ENCODE measurements around the gene WRAP73. TPM values are rescaled to one million over a fixed set of nuclear protein-coding genes. Genes with fewer than 3 reads are reported as not detected.
"Not testable (repeated sequence)": the region's sequence is repeated elsewhere in the genome, so short reads cannot be mapped to it uniquely, and the experiment has no call there.

Gene WRAP73
- polyA plus RNA-seq, 4 donors, result 17.4 to 27.7 (median 20.3) TPM

GRCh38 chr1:3601743-3602142 is 48.2 kb downstream of the WRAP73 start:
- DNase-seq (ENCODE audit: low read depth in 4 of 4, low spot score in 2 of 4), result no peak

- DNase-seq (ENCODE audit: low read depth in 4 of 4, low spot score in 2 of 4), result no peak
These were observed 49.5 kb downstream of the WRAP73 start for GRCh38 chr1:3600354-3600753.

DNA sequence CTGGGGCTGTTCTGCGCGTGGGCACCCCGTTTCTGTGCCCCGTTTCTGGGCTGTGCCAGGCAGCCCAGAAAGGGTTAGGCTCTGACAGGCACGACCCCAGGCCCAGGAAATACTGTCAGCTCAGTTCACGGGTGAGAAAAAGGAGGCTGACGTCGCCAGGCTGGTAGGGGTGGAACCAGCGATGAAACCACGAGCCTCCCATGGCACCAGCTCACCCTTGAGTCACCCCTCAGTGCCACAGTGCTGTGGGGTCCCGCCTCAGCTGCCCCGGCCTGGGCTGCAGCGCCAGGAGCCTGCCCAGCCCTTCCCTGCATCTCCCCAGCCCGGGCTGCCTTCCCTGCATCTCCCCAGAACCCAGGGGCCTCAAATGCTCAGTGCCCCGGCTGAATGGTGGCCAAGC is 50.1 kb downstream of the WRAP73 start:
- no peak for DNase-seq (ENCODE audit: low read depth in 4 of 4, low spot score in 2 of 4)

DNA sequence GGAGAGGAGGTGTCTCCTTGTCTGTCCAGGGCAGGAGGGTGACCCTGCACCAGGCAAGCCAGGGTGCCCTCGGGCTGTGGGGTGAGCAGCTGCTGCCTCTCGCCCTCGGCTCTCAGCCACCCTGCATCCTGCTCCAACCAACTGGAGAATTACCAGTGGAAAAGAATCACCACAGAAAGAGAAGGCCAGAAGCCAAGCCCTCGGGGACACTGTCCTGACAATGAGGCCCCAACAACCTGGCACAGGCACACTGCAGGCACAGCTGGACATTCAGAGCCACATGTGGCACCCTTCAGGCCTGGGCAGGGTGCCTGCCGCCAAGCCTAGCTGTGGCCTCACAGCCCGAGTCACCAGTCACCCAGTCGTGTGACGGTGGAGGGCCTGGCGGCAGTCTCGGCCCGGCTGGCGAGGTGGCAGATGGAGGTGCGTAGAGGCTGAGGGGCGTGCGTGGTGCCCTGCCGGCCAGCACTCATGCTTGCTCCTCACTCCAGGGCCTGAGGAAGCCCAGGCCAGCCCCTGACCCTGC is 50.6 kb downstream of the WRAP73 start:
- DNase-seq (ENCODE audit: low read depth in 4 of 4, low spot score in 2 of 4), result no peak

DNA sequence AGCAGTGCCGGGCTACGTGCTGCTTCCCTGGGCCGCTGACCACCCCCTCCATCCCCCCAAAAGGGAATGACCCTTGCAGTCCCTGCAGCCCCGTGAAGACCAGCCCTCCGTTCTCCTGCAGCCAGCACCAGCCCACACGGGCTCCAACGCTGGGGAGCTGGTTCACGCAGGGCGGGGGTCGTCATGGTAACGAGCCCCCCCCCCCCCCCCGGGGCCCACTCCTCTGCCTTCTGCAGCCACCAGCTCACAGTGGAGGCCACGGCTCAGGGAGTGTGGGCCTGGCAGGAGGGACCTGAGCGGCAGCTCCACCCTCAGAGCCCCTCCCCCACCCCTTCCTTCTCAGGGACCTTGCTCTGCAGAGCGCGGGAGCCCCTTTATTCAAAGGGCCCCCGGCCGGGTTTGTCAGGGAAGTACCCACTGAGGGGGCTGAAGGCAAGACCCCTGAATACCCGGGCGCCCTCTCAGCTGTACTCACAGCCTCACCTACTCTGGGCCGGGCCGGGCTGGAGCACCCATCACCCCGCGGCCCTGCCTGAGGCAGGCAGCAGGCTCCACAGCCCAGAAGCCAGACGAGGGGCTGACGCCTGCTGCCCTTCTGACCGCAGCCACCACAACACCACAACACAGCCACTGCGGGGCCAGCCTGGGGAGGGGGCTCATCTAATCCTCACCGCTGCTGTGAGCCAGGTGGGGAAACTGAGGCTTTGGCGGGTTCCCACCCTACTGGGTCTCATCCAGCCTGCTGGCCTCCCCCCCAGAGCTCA is 51.2 kb downstream of the WRAP73 start:
- no peak for DNase-seq (ENCODE audit: low read depth in 4 of 4, low spot score in 2 of 4)

GRCh38 chr1:3598051-3598491 is 51.8 kb downstream of the WRAP73 start:
- DNase-seq (ENCODE audit: low read depth in 4 of 4, low spot score in 2 of 4), result no peak

DNA sequence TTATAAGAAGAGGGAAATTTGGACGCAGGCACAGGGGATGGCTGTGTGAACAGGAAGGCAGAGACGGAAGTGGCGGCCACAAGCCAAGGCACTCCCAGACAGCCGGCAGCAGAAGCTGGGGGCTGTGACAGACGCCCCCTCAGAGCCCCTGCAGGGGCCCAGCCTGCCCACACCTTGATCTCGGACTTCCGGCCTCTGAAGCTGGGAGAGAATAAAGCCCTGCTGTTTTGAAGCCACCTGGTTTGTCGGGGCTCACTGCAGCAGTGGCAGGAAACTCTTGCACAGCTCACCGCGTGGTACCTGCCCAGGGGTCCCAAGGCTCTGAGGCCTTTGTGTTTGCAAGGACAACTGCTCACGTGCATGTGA is 52.3 kb downstream of the WRAP73 start:
- no peak for DNase-seq (ENCODE audit: low read depth in 4 of 4, low spot score in 2 of 4)

DNA sequence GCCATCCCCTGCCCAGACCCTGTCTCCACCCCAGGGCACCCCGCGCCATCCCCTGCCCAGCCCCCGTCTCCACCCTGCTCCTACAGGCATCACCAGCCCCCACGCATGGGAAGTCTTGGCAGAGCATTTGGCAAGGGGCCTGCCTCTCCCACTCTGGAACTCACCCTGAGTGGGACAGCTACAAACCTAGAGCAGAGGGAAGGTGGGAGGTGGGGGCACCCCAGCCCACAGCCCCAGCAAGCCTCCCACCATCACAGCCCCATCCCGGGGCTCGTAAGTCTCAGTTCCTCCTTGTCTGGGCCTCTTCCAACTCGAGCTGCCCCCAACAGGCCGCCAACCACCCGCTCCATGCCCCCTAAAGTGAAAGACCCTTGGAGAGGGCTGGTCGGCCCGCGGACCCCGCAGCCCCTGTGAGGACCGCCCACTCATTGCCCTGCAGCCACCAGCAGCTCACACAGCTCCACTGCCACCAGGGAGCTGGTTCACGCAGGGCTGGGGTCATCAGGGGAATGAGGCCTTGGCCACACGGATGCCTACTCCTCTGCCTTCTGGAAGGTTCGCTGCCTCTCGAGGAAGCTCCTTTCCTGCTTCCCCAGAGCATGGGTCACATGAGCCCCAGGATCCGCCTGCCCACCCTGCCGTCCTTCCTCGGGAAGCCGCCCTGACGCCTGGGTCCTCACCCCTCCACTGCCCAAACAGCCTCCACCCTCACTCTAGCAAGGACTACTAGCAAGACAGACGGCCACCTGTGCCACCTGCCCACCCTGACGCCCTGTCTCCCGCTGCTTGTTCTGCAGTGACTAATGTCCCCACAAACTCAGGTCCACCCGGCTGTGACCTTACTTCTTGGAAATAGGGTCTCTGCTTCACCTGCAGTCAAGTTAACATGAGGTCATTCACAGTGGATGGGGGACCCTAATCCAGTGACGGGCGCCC is 53.0 kb downstream of the WRAP73 start:
- DNase-seq (ENCODE audit: low read depth in 4 of 4, low spot score in 2 of 4), result no peak

GRCh38 chr1:3595949-3596348 is 54.0 kb downstream of the WRAP73 start:
- DNase-seq (ENCODE audit: low read depth in 4 of 4, low spot score in 2 of 4), result no peak

GRCh38 chr1:3594706-3595377 is 55.1 kb downstream of the WRAP73 start:
- DNase-seq (ENCODE audit: low read depth in 4 of 4, low spot score in 2 of 4), result no peak

DNA sequence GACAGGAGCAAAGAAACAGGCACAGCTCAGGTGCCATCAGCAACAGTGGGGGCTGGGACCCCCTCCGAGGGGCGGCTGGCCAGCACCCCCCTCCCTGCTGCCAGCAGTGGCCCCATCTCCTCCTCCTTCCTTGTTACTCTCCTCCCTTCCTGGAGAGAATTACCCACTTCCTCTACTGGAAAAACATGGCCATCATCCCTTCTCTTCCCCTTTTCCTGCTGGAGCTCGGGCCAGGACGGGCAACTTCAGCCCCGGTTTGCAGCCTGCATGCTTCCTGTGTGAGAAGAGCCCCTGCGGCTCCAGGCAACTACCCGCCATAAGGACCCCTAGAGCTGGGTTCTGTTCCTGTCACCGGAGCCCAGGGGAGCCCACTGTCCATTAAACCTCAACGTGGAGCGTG is 56.2 kb downstream of the WRAP73 start:
- no peak for DNase-seq (ENCODE audit: low read depth in 4 of 4, low spot score in 2 of 4)

GRCh38 chr1:3593334-3593733 is 56.6 kb downstream of the WRAP73 start:
- no peak for DNase-seq (ENCODE audit: low read depth in 4 of 4, low spot score in 2 of 4)

DNA sequence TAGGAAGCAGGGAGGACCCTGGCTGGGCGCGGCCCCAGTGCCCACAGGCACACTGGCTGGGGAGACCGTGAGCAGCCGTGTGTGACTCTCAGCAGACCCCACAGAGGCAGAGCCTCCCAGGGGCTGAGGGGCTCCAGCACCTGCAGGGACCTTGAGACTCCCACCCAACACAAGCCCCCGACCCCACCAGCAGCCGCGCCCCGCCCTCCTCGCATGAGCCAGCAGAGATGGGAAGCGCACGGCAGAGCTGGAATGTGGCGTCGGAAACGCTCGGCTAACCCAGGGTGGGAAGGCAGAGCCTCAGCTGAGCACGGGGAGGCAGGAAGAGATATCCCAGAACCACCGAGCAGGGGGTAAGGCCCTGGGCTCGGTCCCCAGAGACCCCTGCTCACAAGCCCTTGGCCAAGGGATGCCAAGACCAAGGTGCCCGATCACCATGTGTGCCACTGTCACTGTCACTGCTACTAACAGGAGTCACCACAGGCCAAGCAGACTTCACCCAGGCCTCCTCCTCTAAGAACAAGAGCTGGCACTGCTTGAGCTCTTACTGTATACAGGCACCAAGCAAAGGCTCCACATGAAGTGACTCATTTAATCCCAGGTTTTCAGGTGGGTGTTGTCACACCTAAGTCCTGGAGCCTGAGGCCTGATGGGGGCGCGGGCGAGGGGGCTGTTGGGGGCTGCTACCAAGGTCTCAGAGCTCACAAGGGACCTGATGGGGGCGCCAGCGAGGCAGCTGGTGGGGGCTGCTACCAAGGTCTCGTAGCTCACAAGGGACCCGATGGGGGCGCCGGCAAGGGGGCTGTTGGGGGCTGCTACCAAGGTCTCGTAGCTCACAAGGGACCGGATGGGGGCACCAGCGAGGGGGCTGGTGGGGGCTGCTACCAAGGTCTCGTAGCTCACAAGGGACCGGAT is 58.7 kb downstream of the WRAP73 start:
- no peak for DNase-seq (ENCODE audit: low read depth in 4 of 4, low spot score in 2 of 4)

DNA sequence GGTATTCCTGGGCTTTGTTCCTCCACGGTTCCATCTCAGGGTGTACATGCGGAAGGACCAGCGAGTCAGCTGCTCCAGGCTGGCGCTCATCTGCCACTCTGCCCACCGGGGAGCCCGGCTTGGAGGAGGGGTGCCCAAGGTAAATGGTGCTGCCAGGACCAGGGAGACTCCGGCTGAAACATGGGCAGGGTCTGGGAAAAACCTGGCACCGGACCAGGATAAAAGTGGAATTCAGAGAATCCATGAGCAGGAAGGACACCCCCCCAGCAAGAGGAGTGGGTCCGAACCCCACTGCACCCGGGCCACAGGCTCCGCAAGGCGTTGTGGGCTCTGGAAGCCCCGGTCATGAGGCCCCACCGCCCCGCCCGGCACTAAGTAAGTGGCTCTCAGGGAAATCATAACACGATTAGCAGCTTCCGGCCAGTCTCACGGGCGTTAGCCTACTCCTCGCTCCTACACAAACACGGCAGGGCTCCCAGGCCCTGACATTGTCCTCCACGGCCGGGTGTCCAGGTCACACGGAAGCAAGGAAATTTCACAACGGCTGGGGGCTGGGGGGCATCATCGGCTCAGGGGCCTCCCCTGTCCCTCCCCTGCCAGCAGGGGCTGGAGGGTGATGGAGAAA is 59.7 kb downstream of the WRAP73 start:
- DNase-seq (ENCODE audit: low read depth in 4 of 4, low spot score in 2 of 4), result no peak

- no peak for DNase-seq (ENCODE audit: low read depth in 4 of 4, low spot score in 2 of 4)
These were observed 61.5 kb downstream of the WRAP73 start for GRCh38 chr1:3588395-3588794.

GRCh38 chr1:3586986-3587759 is 62.7 kb downstream of the WRAP73 start:
- no peak for DNase-seq (ENCODE audit: low read depth in 4 of 4, low spot score in 2 of 4)

DNA sequence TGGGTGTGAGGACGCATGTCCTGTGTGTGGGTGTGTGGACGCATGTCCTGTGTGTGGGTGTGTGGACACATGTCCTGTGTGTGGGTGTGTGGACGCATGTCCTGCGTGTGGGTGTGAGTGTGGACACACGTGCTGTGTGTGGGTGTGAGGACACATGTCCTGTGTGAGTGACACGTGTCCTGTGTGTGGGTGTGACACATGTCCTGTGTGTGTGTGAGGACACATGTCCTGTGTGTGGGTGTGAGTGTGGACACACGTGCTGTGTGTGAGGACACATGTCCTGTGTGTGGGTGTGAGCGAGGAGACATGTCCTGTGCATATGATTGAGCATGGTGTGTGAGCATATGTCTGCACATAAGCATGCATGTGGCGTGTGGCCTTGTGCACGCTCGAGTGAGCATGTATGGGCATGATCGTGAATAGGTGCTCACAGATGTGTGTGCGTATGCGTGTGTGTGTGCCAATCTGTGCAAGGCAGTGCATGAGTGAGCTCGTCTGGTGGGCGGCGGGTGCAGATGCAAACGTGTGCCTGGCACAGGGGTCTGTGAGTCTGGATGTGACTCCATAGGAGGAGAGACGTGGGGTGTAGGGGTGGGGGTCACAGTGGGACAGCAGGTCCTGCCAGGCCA is 63.8 kb downstream of the WRAP73 start:
- no peak for DNase-seq (ENCODE audit: low read depth in 4 of 4, low spot score in 2 of 4)

GRCh38 chr1:3585353-3585868 is 64.5 kb downstream of the WRAP73 start:
- DNase-seq (ENCODE audit: low read depth in 4 of 4, low spot score in 2 of 4), result not testable (repeated sequence)

All from left renal cortex interstitium (tissue), 4 donors.